ENCODE measurements around the gene ZBTB17. TPM values are rescaled to one million over a fixed set of nuclear protein-coding genes. Genes with fewer than 3 reads are reported as not detected.
A peak's percentile ranks its signal among the peaks of the same experiment; 100 is the strongest.

The ZBTB17 gene
- total and polyA plus RNA-seq, 8 donors, result 16.2 to 106 (median 18.0) TPM

- H3K9me3 ChIP-seq, result no peaks in the 10 kb centered on the region
- no peak for TF ChIP-seq CTCF (IDR thresholded peaks at IDR 0.05)
- ATAC-seq (no peak), FAIRE-seq (no peak), DNase-seq (peak in 1 of 6 donors; percentile 63)
- H3K4me3 ChIP-seq, result no peak overlapping the region
- no peaks in the 10 kb centered on the region for H3K27me3 ChIP-seq
- H3K27ac ChIP-seq, result no peak overlapping the region
- WGBS, 2 donors, result 95 to 96% methylated on average over 29 of the region's 29 CpGs
- intact Hi-C loops (cut with DNase I), result no loop called here
- H3K4me1 ChIP-seq, result peaks cover 7 to 14% (median 13%) of the 10 kb centered on the region in 3 donors
- H3K36me3 ChIP-seq, result peaks cover 3 to 81% (median 43%) of the 10 kb centered on the region in 3 donors
These were observed 40.6 kb downstream of the ZBTB17 start for GRCh38 chr1:15935056-15935950.

- no peak overlapping the region for H3K27ac ChIP-seq
- intact Hi-C loops (cut with DNase I), result no loop called here
- 92 to 93% methylated on average over 42 of the region's 42 CpGs for WGBS, 2 donors
- DNase-seq (no peak), ATAC-seq (no peak), FAIRE-seq (no peak)
- TF ChIP-seq CTCF (IDR thresholded peaks at IDR 0.05), result no peak
- no peak overlapping the region for H3K4me3 ChIP-seq
- no peaks in the 10 kb centered on the region for H3K9me3 ChIP-seq
- H3K4me1 ChIP-seq, result peaks cover 7 to 10% (median 9%) of the 10 kb centered on the region in 3 donors
- H3K36me3 ChIP-seq, result peaks cover 3 to 77% (median 43%) of the 10 kb centered on the region in 3 donors
- H3K27me3 ChIP-seq, result no peaks in the 10 kb centered on the region
These were observed 41.5 kb downstream of the ZBTB17 start for GRCh38 chr1:15934211-15935055.

GRCh38 chr1:15933684-15934083, 42.2 kb downstream of the ZBTB17 start:
- Histone ChIP-seq H3K4me3 (no peak overlapping the region), H3K27ac (no peak overlapping the region), H3K27me3 (no peaks in the 10 kb centered on the region), H3K36me3 (peaks cover 3 to 82% (median 43%) of the 10 kb centered on the region in 3 donors), H3K4me1 (peaks cover 0 to 4% (median 1%) of the 10 kb centered on the region in 3 donors), H3K9me3 (no peaks in the 10 kb centered on the region)
- TF ChIP-seq CTCF (IDR thresholded peaks at IDR 0.05), result no peak
- intact Hi-C loops (cut with DNase I), result no loop called here
- FAIRE-seq (no peak), DNase-seq (no peak), ATAC-seq (no peak)
- 86 to 90% methylated on average over 5 of the region's 5 CpGs for WGBS, 2 donors

- WGBS, 2 donors, result 93 to 96% methylated on average over 9 of the region's 9 CpGs
- no peak for ATAC-seq
These were observed 43.3 kb downstream of the ZBTB17 start for GRCh38 chr1:15932612-15933011.

More at GRCh38 chr1:15932612-15933011, 43.3 kb downstream of the ZBTB17 start:
- Histone ChIP-seq H3K9me3 (no peaks in the 10 kb centered on the region), H3K36me3 (peaks cover 3 to 81% (median 45%) of the 10 kb centered on the region in 3 donors), H3K27me3 (no peaks in the 10 kb centered on the region), H3K4me1 (peaks cover 0 to 3% (median 0%) of the 10 kb centered on the region in 3 donors), H3K27ac (no peak overlapping the region), H3K4me3 (no peak overlapping the region)
- no peak for DNase-seq
- intact Hi-C loops (cut with DNase I), result no loop called here
- no peak for TF ChIP-seq CTCF (IDR thresholded peaks at IDR 0.05)
- no peak for FAIRE-seq

All from pancreas (tissue), 10 donors.